ENCODE data around the gene HYAL3.

The HYAL3 gene

GRCh38 chr3:50340147-50340447, 40.9 kb upstream of the HYAL3 start:
- no peak overlapping the region for H3K4me2 ChIP-seq
- H3K4me3 ChIP-seq (IDR thresholded peaks at IDR 0.05; ENCODE audit: insufficient read depth, low read depth, low read length) = no peak overlapping the region

GRCh38 chr3:50339485-50340146, 40.4 kb upstream of the HYAL3 start:
- H3K4me3 ChIP-seq (IDR thresholded peaks at IDR 0.05; ENCODE audit: insufficient read depth, low read depth, low read length) = no peak overlapping the region
- no peaks in the 10 kb centered on the region for H3K36me3 ChIP-seq (ENCODE audit: insufficient read depth)
- TF ChIP-seq CTCF (conservative IDR thresholded peaks at IDR 0.05; ENCODE audit: low read depth, low read length) = no peak
- H3K79me2 ChIP-seq (ENCODE audit: insufficient read depth, low read depth) = peaks cover 24% of the 10 kb centered on the region
- no peaks in the 10 kb centered on the region for H3K4me1 ChIP-seq (ENCODE audit: low read depth, poor library complexity, severe bottlenecking)
- no peak overlapping the region for H3K27ac ChIP-seq
- H3K9ac ChIP-seq = no peak overlapping the region
- no peaks in the 10 kb centered on the region for H4K20me1 ChIP-seq (ENCODE audit: insufficient read depth)
- H3K27me3 ChIP-seq (ENCODE audit: insufficient read depth, low read depth) = no peaks in the 10 kb centered on the region
- no peak overlapping the region for H2AFZ ChIP-seq (ENCODE audit: low read depth)
- no peak overlapping the region for H3K4me2 ChIP-seq

More at GRCh38 chr3:50340147-50340447, 40.9 kb upstream of the HYAL3 start:
- Histone ChIP-seq H2AFZ (ENCODE audit: low read depth) (no peak overlapping the region), H3K27me3 (ENCODE audit: insufficient read depth, low read depth) (no peaks in the 10 kb centered on the region), H3K9ac (no peak overlapping the region), H3K36me3 (ENCODE audit: insufficient read depth) (no peaks in the 10 kb centered on the region), H4K20me1 (ENCODE audit: insufficient read depth) (no peaks in the 10 kb centered on the region), H3K79me2 (ENCODE audit: insufficient read depth, low read depth) (peaks cover 19% of the 10 kb centered on the region), H3K4me1 (ENCODE audit: low read depth, poor library complexity, severe bottlenecking) (no peaks in the 10 kb centered on the region), H3K27ac (no peak overlapping the region)
- no peak for TF ChIP-seq CTCF (conservative IDR thresholded peaks at IDR 0.05; ENCODE audit: low read depth, low read length)

- H3K4me2 ChIP-seq = no peak overlapping the region
- no peak overlapping the region for H2AFZ ChIP-seq (ENCODE audit: low read depth)
- no peak overlapping the region for H3K9ac ChIP-seq
- H3K4me3 ChIP-seq (IDR thresholded peaks at IDR 0.05; ENCODE audit: insufficient read depth, low read depth, low read length) = no peak overlapping the region
- no peak for TF ChIP-seq CTCF (conservative IDR thresholded peaks at IDR 0.05; ENCODE audit: low read depth, low read length)
- no peaks in the 10 kb centered on the region for H3K36me3 ChIP-seq (ENCODE audit: insufficient read depth)
- no peaks in the 10 kb centered on the region for H3K27me3 ChIP-seq (ENCODE audit: insufficient read depth, low read depth)
- H3K4me1 ChIP-seq (ENCODE audit: low read depth, poor library complexity, severe bottlenecking) = no peaks in the 10 kb centered on the region
- H3K27ac ChIP-seq = no peak overlapping the region
- peaks cover 30% of the 10 kb centered on the region for H3K79me2 ChIP-seq (ENCODE audit: insufficient read depth, low read depth)
- H4K20me1 ChIP-seq (ENCODE audit: insufficient read depth) = no peaks in the 10 kb centered on the region
Observed at GRCh38 chr3:50338965-50339364, 39.8 kb upstream of the HYAL3 start.

GRCh38 chr3:50337175-50337861, 38.1 kb upstream of the HYAL3 start:
- Histone ChIP-seq H2AFZ (ENCODE audit: low read depth) (peak overlapping the region; percentile 67), H3K4me3 (IDR thresholded peaks at IDR 0.05; ENCODE audit: insufficient read depth, low read depth, low read length) (peak overlapping the region; percentile 57), H4K20me1 (ENCODE audit: insufficient read depth) (no peaks in the 10 kb centered on the region), H3K27me3 (ENCODE audit: insufficient read depth, low read depth) (no peaks in the 10 kb centered on the region), H3K4me1 (ENCODE audit: low read depth, poor library complexity, severe bottlenecking) (no peaks in the 10 kb centered on the region), H3K27ac (peak overlapping the region; percentile 87), H3K9ac (peak overlapping the region; percentile 91), H3K4me2 (peak overlapping the region; percentile 89), H3K36me3 (ENCODE audit: insufficient read depth) (no peaks in the 10 kb centered on the region), H3K79me2 (ENCODE audit: insufficient read depth, low read depth) (peaks cover 36% of the 10 kb centered on the region)
- TF ChIP-seq CTCF (conservative IDR thresholded peaks at IDR 0.05; ENCODE audit: low read depth, low read length) = no peak

All from KMS-11 (cell line).